Right lobe of liver (tissue), 4 donors: ENCODE measurements around the gene CD248.

Experiments used
- CTCF ChIP-seq, 4 donors: fragments of 200-600 bp in 3 of 4; fragments of 450-650 bp in 1 of 4; IDR thresholded peaks; one replicate each; pipeline versions ENCODE4 v1.5.1 to v1.8.0; 2016 to 2022; ENCODE audit warnings: antibody characterized with exemption in 4 of 4, mild to moderate bottlenecking in 2 of 4
- POLR2A ChIP-seq: fragments of 450-650 bp; IDR thresholded peaks from one replicate; pipeline ENCODE4 v1.6.1; 2017; ENCODE audit warnings: antibody characterized with exemption, mild to moderate bottlenecking
- donor health status: DM: no; HTN: no; CAD: no.
- donor health status: DM: no; HTN: no; CAD: no.
- donor health status: DM: no; HTN: yes; CAD: no.

- TF ChIP-seq POLR2A (no peak), CTCF (IDR thresholded peaks at IDR 0.05) (no peak)
Observed at GRCh38 chr11:66333896-66334604, 17.2 kb upstream of the CD248 start.
